ENCODE data around the gene PRKCE.

PRKCE gene

GRCh38 chr2:46162329-46163097 is 511.0 kb downstream of the PRKCE start:
- no peak for DNase-seq

DNA sequence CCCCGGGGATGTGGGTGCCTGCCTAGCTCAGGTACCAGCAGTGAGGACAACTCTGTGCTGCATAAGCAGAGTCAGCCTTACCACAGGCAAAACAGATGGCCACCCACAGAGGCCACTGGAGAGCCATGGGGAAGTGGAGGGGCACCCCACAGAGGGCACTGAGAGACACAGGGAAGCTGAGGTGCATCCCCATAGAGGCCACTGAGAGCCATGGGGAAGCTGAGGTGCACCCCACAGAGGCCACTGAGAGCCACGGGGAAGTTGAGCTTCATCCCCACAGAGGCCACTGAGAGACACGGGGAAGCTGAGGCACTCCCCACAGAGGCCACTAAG is 511.6 kb downstream of the PRKCE start:
- no peak for DNase-seq

GRCh38 chr2:46163804-46164528 is 512.5 kb downstream of the PRKCE start:
- no peak for DNase-seq

DNA sequence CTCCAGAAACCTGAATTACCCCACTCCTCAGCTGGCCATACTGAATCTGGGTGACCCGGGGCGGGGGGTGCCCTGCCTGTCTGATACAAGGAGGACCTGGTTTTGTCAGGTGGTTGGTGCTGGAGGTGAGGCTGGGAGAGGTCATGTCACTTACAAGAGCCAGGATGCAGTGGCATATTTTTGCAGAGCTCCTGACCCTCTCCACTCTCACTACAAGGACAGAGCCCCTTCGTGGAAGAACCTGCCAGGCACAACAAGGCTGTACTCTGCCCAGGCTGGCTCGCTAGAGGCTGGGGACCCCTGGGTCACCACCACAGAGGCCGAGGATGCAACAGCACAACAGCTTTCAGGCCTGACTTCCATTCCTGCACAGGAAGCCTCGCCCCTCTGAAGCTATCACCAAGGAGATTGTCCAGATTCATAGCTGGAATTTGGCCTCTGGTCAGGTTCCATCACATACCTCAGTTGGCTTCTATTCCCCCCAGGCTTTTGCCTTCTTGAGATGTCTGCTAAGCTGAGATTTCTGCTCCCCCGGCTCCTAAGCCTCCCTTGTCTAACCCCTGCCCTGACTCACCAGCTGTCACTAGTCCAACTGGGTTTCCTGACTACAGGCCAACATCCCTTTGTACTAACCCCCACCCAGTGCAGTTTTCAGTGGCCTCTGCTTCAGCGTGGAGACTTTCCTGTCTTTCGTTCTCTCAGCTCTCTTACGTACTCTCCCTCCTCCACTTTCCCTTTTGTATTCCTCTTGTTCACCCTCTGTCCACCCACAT is 513.2 kb downstream of the PRKCE start:
- no peak for DNase-seq

- no peak for DNase-seq
Observed at GRCh38 chr2:46165916-46166315, 514.4 kb downstream of the PRKCE start.

DNA sequence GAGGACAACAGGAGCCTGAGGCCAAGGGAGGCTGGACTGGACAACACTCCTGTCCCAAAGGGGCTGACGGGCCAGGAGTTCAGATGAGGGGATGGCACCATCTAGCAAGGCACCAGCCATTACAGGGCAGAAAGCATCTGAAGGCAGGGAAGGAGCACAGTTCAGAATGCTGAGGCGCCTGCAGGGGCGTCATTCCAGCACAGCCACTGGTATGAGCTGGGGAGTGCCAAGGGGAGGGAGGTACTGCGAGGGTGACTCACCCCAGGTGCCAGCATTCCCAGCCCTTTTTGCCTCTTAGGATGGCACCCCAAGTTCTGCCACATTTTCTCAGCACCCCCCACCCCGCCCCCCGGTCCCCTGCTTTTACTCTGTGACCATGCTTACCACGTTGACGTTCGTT is 515.9 kb downstream of the PRKCE start:
- no peak for DNase-seq

- DNase-seq = no peak
Observed at GRCh38 chr2:46167924-46168323, 516.4 kb downstream of the PRKCE start.

GRCh38 chr2:46169467-46169866 is 518.0 kb downstream of the PRKCE start:
- DNase-seq = no peak

DNA sequence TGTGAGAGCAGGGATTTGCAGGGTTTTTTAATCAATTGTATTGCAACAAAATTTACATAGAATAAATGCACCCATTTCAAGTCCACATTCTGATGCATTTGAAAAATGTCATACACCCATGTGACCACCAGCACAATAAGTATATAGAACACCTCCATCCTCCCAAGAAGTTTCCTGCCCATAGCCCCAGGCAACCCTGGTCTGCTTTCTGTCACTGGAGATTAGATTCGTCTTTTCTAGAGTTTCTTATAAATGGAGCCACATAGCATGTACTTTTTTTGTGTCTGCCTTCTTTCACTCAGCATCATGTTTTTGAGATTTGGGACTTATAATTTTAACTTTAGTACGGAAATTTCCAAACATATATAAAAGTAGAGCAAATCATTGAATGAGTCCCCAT is 518.6 kb downstream of the PRKCE start:
- DNase-seq = no peak

- DNase-seq = no peak
Observed at GRCh38 chr2:46170611-46171350, 519.3 kb downstream of the PRKCE start.

DNA sequence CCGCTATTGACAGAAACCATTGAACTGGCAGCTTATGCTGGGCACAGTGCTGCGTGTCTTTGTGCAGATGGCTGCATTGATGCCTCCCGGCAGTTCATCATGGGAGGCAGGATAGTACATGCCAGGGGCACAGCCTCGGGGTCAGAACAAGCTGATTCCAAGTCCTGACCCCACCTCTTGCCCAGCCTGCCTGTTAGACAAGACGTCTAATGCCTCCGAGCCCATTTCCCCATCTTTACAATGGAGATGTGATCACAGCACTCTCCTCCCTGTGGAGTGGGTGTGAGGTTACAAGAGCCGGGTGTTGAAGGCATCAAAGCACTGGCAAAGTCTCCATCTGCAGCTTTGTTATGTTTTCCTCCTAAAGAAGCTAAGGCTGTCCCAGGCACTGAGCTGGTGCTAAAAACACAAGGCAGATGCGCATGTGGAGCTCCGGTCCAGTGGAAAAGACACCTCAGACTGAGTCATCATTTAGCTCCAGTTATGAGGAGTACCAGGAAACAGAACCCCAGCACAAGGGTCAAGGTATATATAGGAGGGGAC is 520.0 kb downstream of the PRKCE start:
- peak; percentile 78 for DNase-seq

GRCh38 chr2:46171996-46172546 is 520.6 kb downstream of the PRKCE start:
- DNase-seq = no peak

DNA sequence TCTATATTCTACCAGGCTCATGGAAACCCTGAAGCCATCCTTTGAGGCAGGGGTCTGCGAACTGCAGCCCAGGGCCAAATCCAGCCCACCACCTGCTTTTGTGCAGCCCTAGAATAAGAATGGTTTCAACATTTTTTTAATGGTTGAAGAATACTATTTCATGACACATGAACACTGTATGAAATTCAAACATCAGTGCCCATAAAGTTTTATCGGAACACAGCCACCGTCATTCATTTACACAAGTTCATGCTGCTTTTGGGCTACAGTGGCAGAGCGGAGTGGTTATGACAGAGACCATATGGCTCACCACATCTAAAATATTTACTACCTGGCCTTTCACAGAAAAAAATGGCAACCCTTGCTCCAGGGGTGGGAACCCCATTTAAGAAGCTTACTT is 521.6 kb downstream of the PRKCE start:
- no peak for DNase-seq

GRCh38 chr2:46173636-46174250 is 522.3 kb downstream of the PRKCE start:
- peak; percentile 51 for DNase-seq

DNA sequence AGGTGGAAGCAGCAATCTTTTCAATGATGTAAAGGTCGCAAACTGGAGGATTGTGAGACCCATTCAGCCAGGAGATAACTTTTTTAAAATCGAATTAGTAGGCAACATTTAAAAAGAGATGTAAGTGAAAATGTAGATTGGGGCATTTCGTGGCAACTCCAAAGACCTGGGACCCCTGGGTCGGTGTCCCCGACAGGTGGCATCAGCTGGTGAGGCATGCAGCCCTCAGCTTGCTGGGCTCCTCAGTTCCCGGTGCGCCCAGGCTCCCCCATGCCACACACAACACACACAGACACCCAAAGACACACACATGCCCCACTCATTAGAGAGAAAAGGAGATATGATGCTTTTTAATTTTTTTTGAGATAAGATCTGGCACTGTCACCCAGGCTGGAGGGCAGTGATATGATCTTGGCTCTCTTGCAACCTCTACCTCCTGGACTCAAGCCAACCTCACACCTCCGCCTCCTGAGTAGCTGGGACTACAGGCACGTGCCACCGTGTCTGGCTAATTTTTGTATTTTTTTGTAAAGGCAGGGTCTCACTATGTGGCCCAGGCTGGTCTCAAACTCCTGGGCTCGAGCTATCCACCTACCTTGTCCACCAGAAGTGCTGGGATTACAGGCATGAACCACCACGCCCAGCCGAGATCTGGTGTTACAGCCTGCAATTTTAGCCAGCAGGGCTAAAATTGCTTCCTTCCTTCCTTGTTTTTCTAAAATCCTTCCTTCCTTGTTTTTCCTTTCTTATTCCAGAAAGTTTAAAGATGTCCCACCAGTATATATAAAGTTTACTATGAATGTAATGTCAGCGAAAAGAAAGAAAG is 523.1 kb downstream of the PRKCE start:
- DNase-seq = no peak

DNA sequence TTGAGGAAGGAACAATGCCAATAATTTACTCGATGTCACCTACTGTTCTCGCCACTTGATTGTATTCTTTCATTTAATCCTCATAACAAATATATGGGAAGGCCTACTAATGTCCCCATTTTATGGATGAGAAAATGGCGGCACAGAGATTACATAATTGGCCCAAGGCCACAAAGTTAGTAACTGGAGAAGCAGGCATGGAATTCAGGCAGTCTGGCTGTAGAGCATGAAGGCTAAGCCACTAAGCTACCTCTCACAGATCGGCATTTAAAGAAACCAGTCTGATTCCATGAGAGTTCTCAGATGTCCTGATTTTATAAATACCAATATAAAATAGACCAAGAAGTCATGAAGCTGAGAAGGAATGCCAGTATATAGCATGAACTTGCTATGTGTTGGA is 523.9 kb downstream of the PRKCE start:
- no peak for DNase-seq

DNA sequence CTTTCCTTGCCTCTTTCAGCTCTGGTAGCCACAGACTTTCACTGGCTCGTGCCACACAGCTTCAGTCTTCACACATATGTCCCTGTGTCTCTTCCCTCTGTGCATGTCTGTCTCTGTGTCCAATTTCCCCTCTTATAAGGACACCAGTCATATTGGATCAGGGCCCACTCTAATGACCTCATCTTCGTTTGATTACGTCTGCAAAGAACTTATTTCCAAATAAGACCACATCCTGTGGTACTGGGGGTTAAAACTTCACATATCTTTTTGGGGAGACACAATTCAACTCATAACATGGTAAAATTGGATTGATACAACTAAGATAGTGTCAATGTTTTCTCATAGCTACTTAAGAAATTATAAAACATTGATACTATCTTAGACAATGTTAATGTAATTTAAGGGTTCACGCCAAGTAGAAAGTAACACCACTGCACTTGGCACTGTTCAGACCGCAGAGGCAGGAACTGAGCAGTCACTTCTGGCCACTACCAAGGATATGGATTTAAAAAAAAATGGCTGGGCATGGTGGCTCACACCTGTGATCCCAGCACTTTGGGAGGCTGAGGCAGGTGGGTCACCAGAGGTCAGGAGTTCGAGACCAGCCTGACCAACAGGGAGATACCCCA is 526.1 kb downstream of the PRKCE start:
- DNase-seq = no peak

GRCh38 chr2:46179037-46179621 is 527.7 kb downstream of the PRKCE start:
- peak; percentile 45 for DNase-seq

DNA sequence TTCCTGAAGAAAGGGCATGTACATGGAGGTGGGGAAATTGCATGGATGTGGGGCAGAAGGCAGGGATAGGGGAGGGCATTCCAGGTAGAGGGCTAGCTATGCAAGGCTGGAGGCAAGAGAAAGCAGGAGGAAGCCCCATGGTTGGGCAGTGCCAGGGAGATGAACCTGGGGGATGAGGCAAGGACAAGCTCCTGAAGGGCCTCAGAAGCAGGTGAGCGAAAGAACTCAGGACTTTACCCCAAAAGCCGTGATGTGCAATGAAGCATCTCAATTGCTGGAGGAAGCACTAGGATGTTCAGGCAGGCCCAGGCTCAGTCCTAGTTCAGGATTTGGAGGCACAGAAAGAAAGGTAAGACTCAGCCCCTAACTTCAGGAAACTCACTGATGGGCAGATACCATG is 528.7 kb downstream of the PRKCE start:
- no peak for DNase-seq

- DNase-seq = peak; percentile 32
Observed at GRCh38 chr2:46181306-46181705, 529.8 kb downstream of the PRKCE start.

All from DMS53 (cell line).